GM12864 (cell line): ENCODE measurements around the gene HIVEP2.
A peak's percentile ranks its signal among the peaks of the same experiment; 100 is the strongest.

Experiments
- DNase-seq: peaks from one replicate; pipeline ENCODE4 v3.0.0-alpha.2; 2011; ENCODE audit warnings: low read depth
- H3K4me3 ChIP-seq: 2 replicates; pipeline ENCODE4 v1.5.1; 2011; ENCODE audit warnings: mild to moderate bottlenecking, low read depth, low read length, control low read depth
- CTCF ChIP-seq: IDR thresholded peaks from 2 replicates; pipeline ENCODE4 v1.5.1; 2011; ENCODE audit warnings: low read depth, mild to moderate bottlenecking, moderate library complexity, low read length, control low read depth, inconsistent platforms; ENCODE audit errors: missing control alignments

Gene HIVEP2

GRCh38 chr6:142885182-142885867 lies 59.7 kb downstream of the HIVEP2 start:
- DNase-seq: peak; percentile 73
- peak overlapping the region; percentile 42 for H3K4me3 ChIP-seq
- TF ChIP-seq CTCF: no peak

GRCh38 chr6:142884214-142885035 lies 60.6 kb downstream of the HIVEP2 start:
- H3K4me3 ChIP-seq: peak overlapping the region; percentile 42; the same call in 1 of the 2 replicates
- no peak for TF ChIP-seq CTCF
- no peak for DNase-seq

GRCh38 chr6:142883011-142883410 lies 62.0 kb downstream of the HIVEP2 start:
- TF ChIP-seq CTCF: no peak
- no peak for DNase-seq
- no peak overlapping the region for H3K4me3 ChIP-seq

- no peak overlapping the region for H3K4me3 ChIP-seq
- TF ChIP-seq CTCF: no peak
- no peak for DNase-seq
These were observed 63.2 kb downstream of the HIVEP2 start for GRCh38 chr6:142881761-142882160.

GRCh38 chr6:142881290-142881689 lies 63.7 kb downstream of the HIVEP2 start:
- H3K4me3 ChIP-seq: no peak overlapping the region
- TF ChIP-seq CTCF: no peak
- DNase-seq: no peak

- TF ChIP-seq CTCF: no peak
- DNase-seq: no peak
These were observed 64.8 kb downstream of the HIVEP2 start for GRCh38 chr6:142880201-142880600.

More at GRCh38 chr6:142880201-142880600, 64.8 kb downstream of the HIVEP2 start:
- no peak overlapping the region for H3K4me3 ChIP-seq
